ENCODE measurements around the gene AMBRA1.

Gene AMBRA1

DNA sequence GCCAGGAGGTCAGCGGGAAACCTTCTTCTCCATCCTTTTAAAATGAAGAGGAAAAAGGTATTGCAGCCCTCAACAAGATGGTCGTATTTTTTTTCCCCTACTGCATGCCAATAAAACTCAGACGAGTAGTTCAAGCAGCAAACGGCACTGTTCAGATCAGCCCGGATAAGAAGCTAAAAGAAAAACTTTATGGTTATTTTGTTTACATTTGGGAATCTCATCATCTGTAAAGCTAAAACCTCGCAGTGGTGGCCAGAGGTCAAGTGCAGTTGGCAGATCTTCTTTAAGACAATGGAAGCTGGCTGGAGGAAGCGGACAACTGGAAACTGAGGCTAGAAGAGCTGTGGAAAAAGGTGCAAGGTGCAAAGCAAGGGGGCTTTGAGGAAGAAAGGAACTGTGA is 171.2 kb downstream of the AMBRA1 start:
- no peak for DNase-seq

DNA sequence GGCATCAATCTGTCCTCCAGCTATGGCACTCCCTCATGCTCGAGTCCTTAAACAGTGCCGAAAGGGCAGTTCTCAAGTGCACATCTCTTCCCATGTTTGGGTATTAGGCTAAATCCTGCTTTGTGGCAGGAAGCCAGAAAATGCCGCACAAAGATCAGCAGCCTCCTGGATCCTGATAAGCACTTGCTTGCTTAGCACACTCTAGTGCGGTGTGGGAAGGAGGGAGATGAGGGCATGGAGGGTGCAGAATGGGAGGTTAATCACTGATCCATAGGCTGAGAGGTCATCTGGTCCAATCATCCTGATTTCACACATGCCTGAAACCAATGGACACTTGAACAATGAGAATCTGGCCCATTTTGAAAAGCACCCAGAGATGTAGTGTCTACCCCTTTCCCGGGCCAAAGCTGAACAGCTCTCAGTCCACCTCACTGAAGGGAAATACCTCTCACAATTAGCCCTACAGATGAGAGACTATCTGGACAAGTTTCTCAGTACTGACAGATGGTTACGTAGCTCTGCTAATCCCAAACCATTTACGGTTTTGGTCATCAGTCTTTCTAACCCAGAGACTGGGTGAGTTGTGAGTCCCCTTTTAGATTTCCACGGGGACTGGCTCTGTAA is 172.5 kb downstream of the AMBRA1 start:
- DNase-seq, result no peak

DNA sequence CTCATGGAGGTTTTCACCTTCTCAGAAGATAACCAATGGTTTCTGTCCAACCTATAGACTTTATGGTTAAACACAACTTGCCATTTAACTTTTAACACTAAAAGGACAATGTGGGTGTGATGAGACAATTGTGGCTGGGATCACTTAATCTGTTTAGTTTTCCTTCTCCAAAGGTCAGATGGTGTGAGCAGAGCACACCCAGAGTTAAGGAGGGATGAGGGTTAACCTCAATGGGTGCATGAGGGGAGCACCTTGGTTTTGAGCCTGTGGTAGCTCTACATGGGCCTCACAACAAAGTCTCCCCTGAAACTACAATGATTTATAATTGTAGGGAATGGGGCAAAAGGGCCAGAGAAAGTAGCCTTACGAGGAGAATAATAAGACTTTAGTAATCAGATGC is 173.3 kb downstream of the AMBRA1 start:
- no peak for DNase-seq

DNA sequence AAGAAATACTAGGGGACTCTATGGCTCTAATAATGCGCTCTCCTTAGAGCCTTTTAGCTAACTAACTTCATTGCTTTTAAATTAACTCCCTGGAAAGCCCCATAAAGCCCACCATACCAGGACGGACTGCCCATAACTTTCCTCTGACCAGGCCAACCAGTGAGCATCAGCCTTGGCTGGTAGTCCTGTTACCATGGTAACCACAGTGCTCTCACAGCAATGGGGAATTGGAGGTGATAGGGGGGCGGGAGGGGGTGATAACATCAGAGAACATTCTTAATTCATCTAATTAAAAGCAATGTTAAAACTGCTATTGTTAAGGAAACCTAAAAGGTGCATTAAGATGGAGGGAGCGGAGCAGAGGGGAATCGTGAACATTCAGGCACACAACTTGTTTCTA is 175.1 kb downstream of the AMBRA1 start:
- no peak for DNase-seq

DNA sequence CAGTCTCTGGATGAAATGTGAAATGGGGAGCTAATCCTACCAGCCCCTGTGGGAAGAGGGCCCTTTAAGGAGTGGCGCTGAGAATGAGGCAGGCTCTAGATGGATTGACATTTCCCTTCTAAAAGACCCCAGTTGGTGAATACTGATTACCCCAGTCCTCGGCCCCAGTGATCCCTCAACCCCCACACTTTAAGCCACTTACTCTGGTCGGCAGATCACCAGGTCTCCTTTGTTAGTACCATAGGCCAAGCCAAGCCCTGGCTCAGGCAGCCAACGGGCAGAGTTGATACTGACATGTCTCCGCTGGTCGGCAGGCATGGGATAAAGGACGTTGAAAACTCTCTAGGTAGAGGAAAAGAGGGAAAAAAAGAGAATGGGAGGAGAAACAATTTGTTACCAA is 176.1 kb downstream of the AMBRA1 start:
- no peak for DNase-seq

DNA sequence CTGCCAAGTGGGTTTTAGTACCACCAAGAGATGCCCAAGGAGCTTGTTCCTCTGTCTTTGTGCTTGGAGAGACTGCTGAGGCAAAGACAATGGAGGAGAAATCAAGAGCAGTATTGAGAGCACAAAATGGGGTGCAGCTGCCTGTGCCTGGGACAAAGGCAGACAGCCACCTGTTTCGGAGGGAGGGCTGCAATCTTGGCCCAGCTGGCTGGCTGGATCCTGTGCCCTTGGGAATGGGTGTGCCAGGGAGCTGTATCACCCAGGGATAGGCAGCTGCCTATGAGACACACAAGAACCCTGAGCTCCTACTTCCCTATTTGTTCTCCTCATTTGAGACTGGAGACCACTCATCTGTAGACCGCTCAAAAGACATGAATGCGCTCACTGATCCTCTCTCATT is 178.9 kb downstream of the AMBRA1 start:
- no peak for DNase-seq

DNA sequence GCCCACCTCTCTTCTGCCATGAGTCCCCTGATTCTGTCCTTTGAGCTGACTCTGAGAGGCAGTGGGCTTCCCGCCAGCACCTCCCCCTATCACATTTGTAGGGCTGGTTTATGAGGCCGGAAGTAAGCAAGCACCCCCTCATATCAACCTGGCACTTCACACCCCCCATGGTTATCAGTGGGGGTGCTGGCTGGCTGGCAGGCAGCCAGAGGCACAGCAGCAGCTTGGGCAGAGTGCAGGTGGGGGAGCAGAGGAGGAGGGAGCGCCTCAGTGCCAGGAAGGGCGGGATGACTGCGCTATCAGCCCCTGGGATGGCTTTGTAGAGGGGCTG is 179.4 kb downstream of the AMBRA1 start:
- DNase-seq, result no peak

DNA sequence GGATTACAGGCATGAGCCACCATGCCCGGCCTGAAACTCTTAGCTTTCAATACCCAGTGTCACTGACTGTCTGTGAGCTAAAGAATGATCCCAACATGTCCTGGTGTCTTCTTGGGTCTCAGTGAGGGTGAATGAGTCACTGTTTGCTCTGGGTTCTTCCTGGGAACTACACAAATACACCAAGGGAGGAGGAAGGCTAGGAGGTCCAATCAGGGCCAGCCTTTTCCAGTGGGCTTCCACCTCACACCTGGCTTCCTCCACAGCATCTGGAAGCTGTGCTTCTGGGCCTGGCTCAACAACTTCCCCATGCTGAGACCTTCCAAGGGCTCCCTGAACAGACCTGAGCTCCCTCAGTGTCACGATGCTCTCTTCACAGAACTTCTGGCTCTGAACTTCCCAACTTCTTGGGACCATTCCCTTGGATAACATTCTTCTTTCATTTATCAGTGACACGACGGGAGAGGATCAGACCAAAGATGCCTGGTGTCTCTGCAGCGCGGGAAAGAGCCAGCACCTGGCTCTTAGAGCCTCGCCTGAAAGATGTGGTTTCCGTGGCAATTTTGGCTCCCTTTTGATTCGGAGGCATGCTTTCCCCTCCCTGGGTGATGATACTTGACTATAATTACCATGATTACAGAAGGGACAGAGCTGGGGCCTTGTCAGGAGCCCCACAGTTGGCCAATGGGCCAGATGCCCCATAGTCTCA is 179.9 kb downstream of the AMBRA1 start:
- no peak for DNase-seq

DNA sequence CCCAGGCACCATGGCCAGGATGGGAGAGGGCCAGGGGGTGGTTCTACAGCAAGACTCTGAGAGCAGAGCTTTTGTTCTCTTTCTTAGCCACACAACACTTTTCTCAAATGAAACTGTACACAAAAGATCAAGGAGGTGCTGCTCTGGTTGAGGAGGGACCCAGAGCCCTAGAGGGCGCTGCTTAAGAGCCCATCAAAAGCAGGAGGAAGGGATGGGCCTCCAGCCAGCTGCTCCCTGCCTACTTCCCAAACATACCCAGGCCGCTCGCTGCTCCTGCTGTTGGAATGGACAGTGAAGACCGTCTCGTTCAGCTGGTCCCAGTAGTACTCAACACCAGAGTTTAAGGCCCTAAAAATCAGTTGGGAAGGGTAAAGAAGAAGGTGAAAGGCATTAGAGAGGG is 183.8 kb downstream of the AMBRA1 start:
- no peak for DNase-seq

DNA sequence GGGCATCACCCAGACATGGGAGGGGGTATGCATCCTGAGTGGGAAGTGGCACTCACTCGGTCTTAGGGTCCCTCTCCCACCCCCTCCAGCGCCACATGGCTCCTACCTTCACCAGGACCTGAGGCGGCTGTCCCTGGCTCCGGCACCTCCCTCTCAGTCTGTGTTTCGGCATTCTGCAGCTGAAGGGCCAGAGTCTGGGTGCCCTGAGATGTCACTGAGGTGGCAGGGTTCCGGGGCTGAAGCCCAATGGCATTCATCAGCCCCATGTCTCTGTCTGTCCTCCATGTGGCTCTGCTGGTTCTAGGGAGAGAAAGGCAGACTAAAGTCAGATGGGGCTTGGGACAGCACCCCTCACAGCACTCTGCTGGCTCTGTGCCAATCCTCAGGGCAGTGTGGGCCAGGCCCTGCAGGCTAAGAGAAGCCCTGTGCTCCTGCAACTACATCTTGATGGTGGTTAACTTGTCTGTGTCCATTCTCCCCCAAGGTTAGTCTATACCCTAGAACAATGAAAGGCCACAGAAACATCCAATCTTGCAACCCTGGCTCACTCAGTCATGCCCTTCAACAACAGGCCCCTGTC is 185.3 kb downstream of the AMBRA1 start:
- no peak for DNase-seq

DNA sequence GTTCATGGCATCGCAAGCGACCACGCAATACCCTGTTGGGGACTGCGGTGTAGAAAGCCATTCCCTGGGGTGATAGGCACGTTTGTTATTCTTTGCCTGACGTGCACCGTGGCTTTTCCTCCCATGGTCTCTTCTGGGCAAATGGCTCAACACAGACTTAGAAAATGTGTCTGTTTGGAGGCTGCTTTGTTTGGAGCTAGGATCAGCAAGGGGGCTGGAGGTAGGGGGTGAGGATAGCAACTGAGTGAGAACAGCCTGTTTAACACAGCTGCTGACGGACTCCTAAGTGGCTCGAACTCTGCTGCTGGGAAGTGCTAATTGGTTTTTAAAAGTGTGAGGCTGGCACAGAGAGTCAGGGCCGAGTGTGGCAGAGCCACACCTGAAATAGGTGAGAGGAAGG is 186.2 kb downstream of the AMBRA1 start:
- no peak for DNase-seq

DNA sequence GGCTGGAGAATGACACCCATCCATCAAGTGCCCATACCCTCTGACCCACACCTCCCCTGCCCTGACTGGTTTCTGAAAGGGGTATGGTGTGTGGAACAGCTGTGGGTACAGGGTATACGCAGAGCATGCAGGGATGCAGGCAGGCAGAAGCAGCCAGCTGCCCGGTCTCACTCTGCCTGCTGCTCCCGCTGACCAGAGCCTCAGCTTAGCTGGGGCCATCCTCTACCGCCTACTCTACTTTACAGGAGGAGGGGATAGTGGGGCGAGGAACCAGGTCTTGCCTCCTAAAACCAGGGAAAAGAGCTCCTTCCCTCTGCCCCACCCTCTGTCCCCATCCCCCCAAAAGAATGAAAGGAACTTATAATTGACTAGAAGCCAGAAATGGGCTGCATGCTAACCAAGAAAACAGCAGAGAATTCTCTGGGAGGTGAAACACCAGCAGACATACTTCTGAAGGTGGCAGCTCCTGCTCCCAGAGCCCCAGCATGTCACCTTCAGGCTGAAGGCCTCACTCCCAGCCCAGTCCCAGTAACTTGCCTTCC is 189.3 kb downstream of the AMBRA1 start:
- DNase-seq, result no peak

DNA sequence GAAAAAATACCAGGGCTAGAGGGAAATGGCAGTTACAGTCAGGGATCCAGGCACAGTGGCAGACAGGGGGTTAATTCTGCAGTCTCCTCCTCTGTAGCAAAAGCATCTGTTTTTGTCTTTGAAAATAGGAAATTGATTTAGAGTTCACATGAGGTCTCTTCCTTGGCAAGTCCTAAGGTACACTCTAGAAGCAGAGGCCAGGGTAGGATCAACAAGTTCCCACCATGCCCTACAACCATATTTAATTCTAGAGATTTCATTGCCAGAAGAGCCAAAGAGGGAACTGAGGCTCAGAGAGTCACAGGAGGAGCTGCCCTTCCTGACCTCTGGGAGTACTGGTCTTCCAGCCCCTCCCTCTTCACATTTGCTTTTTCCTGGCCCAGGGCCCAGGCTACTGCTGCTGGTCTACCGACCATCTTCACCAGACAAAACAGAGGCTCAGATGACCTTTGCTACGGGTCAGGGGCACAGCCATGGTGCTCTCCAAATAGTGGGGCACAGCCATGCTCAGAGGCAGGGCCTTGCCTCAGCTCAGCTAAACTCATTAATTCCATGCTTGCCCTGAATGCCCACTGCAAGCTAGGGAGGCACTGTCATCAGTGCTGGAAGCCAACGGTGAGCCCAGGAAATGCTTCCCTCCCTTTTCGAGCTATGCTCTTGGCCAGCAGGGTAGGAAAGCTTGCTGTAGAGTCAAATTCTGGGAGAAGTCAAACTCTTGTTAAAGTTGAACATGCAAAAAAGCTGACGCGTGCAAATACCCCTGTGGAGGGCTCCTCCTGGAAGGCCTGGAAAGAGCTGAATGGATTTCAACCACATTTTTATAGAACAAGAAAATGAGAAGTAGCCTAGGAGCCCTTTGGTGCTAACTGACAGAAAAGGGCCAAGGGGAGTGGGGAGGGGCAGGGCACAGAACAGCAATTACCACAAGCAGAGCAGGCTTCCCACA is 190.6 kb downstream of the AMBRA1 start:
- no peak for DNase-seq

DNA sequence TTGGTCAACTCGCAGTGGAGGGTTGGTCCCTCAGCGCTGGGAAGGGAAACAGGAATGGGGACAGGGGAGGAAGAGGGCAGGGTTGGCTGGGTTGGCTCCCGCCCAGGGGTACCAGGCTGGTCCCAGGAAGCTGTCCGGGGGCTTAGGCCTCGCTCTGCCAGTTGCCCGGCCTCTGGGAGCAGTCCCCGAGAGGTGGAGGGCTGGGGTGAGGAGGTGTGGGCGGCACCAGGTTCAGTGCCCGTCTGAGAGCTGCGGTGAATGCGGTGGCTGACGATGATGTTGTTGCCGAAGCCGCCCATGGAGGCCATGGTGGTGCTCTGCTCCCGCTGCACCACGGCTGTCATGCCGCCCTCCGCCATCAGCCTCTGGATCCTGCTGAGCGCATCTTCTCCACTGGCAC is 196.3 kb downstream of the AMBRA1 start:
- no peak for DNase-seq

DNA sequence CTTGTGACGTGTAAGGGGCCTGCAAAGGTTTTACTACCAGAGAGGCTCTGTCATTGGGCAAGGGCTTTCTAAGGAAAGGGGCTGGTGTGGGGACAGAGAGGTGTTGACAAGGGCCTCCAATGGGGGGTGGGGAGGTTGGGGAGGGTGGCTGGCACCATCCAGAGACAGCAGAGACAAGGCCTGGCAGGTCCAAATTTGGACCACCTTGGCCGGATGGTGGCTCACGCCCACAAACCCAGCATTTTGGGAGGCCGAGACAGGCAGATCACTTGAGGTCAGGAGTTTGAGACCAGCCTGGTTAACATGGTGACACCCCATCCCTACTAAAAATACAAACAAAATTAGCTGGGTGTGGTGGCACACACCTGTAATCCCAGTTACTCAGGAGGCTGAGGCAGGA is 200.1 kb downstream of the AMBRA1 start:
- DNase-seq, result no peak

DNA sequence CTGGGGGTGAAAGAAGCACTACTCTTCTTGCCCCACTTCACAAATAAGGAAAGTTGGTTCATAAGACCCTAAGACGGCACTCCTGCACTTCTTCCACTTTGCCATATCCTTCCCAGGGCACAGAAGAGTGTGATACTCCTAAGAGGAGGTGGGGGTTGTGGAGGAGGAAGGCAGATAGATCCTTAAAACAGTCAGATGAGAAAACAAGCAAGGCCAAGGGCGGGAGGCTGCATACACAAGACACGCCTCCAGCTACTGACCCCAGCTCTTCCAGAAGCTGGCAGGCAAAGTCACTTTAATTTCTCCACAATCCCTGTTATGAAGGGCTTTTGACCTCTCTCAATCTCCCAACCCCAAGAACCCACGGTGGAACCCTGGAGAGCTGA is 200.6 kb downstream of the AMBRA1 start:
- DNase-seq, result no peak

DNA sequence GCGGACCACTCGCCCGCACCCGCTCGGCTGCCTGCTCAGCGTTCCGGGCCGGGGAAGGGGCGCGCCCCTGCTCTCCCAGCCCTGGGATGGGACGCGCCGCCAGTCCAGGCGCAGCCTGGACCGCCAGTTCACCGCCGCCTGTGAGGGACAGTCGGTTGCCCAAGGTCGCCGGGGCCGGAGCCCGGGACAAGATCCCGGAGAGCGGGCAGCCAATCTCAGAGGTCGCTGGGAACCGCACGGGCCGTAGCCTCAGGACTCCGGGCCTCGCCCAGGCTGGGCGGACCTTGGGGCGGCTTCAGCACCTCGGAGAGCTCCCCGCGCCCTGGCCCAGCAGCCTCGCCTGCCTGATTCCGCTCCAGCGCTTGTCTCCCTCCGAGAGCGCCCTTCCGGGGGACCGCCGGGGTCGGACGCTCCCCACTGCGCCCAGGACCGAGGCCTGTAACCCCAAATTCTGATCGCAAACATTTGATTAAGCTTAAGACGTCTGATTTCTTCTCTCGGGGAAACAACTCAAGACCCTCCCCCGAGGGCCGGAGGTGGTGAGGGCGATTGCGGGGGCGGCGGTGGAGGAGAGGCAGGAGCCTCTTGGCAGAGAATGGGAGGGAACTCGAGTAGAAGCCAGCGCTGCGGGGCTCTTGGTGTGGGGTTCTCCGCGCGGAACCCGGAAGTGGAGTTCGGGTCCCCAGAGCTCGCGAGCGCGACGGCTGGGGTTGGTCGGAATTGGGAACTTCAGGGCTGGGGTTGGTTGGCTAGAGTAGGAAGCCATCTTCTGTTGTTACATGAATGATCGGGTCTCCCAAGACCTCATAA is 201.2 kb downstream of the AMBRA1 start:
- DNase-seq, result peak; percentile 75 to 81

DNA sequence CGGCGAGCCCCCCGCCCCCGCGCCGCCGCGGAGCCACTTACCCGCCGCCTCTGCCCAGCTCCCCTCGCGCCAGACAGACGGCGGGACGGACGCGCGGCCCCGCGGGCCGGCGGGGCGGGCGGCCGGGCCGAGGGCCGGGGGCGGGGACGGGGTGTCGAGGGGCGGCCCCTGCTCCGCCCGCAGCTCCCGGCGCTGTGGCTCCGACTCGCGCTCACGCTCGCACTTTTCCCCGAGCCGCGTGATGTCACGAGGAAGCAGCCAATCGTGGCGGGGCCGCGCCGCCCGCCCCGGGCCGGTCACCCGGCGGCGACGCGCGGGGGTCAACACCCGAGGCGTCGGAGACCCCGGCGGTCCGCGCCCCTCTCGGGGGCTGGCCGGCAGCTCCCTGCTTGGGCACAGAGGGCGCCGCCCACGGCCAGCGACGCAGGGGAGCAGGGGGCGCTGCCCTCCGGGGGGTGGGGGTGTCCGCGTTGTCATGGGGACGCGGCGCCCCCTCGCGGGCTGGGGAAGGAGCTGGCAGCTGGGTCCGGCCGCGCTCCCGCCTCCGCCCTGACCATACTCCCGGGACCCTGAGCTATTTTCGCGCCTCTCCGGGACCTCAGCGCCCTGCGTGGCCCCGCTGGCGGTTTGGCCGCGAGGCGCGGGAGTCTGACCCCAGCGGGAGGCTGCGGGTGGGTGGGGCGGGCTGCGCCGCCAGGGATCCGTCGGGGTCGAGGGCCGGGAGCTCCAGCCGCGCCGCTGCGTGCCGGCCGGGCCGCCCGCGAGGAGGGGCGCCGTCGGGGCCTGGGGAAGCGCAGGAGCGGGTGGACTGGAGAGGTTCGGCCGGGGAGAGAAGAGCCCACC is 202.0 kb downstream of the AMBRA1 start, which contains the start of gene CHRM4:
CHRM4 (minus strand) TSS at position 199 of the 843 bp plus-strand sequence. CDS start 5,219 bp downstream, outside the sequence.
- DNase-seq, result no peak

DNA sequence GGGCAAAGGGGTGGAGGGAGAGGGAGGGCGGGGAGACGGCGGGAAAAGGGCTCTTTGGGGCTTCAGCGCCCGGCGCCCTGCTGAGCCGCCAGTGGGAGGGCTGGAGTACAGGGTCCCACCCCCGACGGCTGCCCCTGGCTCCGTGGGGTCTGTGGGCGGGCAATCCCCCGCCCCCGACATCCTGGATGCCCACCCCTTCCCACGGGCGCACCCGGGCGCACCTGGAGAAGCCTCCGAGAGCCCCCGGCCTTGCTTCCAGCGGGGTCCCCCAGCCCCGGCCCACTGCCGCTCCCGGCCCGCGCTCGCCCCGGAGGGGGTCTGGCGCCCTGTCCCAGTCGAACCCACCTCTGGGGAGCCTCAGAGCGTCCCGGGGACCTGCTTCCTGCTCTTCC is 202.6 kb downstream of the AMBRA1 start:
- no peak for DNase-seq

DNA sequence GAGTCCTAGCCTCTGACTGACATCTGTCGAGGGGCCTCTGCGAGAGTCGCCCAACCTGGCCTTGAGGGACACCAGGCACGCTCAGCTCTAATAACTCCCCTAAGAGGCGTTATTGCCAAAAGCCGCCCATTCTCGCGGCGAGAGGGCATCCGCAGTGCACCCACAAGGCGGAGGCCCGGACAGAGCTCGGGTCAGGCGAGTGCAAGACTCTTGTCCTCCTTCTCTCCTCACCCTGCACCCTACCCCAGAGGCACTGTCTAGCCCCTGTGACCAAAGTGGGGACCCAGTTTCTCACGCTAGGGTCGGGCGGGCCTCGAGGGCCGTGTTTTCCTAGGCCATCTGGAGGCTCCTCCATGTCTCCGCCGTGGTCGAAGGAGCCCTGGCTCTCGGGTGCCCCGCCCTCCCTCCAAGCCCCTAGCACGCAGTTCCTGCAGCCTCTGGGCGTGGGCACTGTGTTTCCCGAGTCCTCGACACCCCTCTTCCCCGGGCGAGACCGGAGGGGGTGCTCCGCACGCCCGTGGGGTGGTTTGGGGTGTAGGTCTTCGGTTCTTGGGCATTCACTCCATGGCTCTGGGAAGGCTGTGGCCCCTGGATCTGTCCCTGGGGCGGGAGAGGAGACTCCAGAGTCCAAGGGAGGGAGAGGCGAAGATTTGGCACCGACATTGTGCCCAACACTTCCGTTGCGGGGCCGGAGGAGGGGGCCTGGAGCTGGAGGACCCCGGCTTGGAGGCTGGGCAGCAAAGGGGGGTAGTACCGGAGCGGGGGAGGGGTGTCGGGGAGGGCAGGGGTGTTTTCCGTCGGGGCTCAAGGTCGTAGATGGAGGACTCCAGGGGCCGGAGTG is 203.3 kb downstream of the AMBRA1 start:
- no peak for DNase-seq

Data from CD4-positive, alpha-beta T cell treated with Interleukin-1 beta for 1 hour (primary cell).